Measurements from ENCODE around the gene SGMS1. TPM values are rescaled to one million over a fixed set of nuclear protein-coding genes. Genes with fewer than 3 reads are reported as not detected.

The SGMS1 gene
- total RNA-seq, 3 donors from 2014 or later (not counting 1 experiment from before 2014, with no cell fraction given), result 24.5 to 32.7 (median 30.4) TPM

DNA sequence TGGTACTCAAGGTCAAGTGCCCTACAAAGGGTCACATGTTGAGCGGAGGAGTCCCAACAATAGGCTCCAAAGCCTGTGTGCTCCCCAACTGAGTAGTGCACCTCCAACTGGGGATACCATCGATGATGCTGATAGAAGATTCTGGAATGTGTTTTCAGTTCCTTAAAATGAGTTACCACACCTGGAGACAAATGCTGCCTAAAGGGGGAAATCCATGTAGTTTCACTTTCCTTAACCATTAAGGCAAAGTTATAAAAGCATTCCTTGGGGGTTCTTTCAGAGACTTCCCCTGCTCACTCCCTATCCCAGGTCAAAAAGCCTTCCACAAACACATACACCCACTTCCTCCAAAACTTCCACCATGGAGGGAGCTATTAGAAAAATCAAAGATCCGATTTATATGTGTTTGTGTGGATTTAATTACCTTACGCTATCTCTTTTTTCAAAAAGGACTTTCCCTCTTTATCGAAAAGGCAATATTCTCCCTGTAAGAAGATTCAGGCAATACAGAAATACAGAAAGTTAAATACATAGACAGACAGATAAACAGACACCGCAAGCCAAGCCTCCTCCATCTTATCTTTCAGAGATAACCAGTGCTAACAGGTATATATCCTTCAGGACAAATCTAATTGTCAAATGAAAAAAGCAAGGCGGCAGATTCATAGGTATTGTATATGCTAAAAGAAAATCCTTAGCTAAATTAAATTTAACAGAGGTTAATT is 236.6 kb downstream of the SGMS1 start:
- intact Hi-C loops (cut with micrococcal nuclease), result no loop called here
- H3K4me3 Mint-ChIP-seq, result no peak overlapping the region
- no peak overlapping the region for H3K27ac ChIP-seq (ENCODE audit: low read length)

GRCh38 chr10:50385624-50386023 is 238.1 kb downstream of the SGMS1 start:
- 95% methylated on average over 2 of the region's 2 CpGs for WGBS (ENCODE audit: insufficient coverage)
- H3K9me3 Mint-ChIP-seq, result no peaks in the 10 kb centered on the region
- no peak overlapping the region for H3K27ac Mint-ChIP-seq
- DNase-seq, result no peak
- H3K27ac ChIP-seq (ENCODE audit: low read length), result no peak overlapping the region
- peaks cover 25 to 27% of the 10 kb centered on the region in 2 donors for H3K4me1 Mint-ChIP-seq
- no peaks in the 10 kb centered on the region for H3K9me3 ChIP-seq (ENCODE audit: control insufficient read depth, insufficient read depth, low read length)
- ATAC-seq, result no peak
- no peak overlapping the region for H3K4me3 ChIP-seq (ENCODE audit: low read length)
- H3K4me3 Mint-ChIP-seq, result no peak overlapping the region
- H3K4me1 ChIP-seq (ENCODE audit: control insufficient read depth, insufficient read depth, low read length), result no peaks in the 10 kb centered on the region
- no peaks in the 10 kb centered on the region for H3K36me3 ChIP-seq (ENCODE audit: control insufficient read depth, insufficient read depth, low read length)
- H3K27me3 ChIP-seq (ENCODE audit: control insufficient read depth, insufficient read depth, low read length), result no peaks in the 10 kb centered on the region
- intact Hi-C loops (cut with micrococcal nuclease), result no loop called here
- no peaks in the 10 kb centered on the region for H3K27me3 Mint-ChIP-seq (ENCODE audit: low read depth in 2 of 2)
- no peaks in the 10 kb centered on the region for H3K36me3 Mint-ChIP-seq
- TF ChIP-seq, protein P1, sequence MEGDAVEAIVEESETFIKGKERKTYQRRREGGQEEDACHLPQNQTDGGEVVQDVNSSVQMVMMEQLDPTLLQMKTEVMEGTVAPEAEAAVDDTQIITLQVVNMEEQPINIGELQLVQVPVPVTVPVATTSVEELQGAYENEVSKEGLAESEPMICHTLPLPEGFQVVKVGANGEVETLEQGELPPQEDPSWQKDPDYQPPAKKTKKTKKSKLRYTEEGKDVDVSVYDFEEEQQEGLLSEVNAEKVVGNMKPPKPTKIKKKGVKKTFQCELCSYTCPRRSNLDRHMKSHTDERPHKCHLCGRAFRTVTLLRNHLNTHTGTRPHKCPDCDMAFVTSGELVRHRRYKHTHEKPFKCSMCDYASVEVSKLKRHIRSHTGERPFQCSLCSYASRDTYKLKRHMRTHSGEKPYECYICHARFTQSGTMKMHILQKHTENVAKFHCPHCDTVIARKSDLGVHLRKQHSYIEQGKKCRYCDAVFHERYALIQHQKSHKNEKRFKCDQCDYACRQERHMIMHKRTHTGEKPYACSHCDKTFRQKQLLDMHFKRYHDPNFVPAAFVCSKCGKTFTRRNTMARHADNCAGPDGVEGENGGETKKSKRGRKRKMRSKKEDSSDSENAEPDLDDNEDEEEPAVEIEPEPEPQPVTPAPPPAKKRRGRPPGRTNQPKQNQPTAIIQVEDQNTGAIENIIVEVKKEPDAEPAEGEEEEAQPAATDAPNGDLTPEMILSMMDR (IDR thresholded peaks at IDR 0.05), result no peak

More for the DNA sequence above, 236.6 kb downstream of the SGMS1 start:
- H3K36me3 Mint-ChIP-seq, result no peaks in the 10 kb centered on the region
- H3K4me1 Mint-ChIP-seq, result peaks cover 25 to 27% of the 10 kb centered on the region in 2 donors
- H3K27ac Mint-ChIP-seq, result no peak overlapping the region
- no peaks in the 10 kb centered on the region for H3K36me3 ChIP-seq (ENCODE audit: control insufficient read depth, insufficient read depth, low read length)
- H3K27me3 ChIP-seq (ENCODE audit: control insufficient read depth, insufficient read depth, low read length), result no peaks in the 10 kb centered on the region
- no peaks in the 10 kb centered on the region for H3K9me3 Mint-ChIP-seq
- no peaks in the 10 kb centered on the region for H3K9me3 ChIP-seq (ENCODE audit: control insufficient read depth, insufficient read depth, low read length)
- no peak overlapping the region for H3K4me3 ChIP-seq (ENCODE audit: low read length)
- no peaks in the 10 kb centered on the region for H3K27me3 Mint-ChIP-seq (ENCODE audit: low read depth in 2 of 2)
- no peak for DNase-seq
- H3K4me1 ChIP-seq (ENCODE audit: control insufficient read depth, insufficient read depth, low read length), result no peaks in the 10 kb centered on the region
- TF ChIP-seq, protein P1 (IDR thresholded peaks at IDR 0.05), result no peak
- no peak for ATAC-seq
- WGBS (ENCODE audit: insufficient coverage), result 95% methylated on average over 5 of the region's 7 CpGs

DNA sequence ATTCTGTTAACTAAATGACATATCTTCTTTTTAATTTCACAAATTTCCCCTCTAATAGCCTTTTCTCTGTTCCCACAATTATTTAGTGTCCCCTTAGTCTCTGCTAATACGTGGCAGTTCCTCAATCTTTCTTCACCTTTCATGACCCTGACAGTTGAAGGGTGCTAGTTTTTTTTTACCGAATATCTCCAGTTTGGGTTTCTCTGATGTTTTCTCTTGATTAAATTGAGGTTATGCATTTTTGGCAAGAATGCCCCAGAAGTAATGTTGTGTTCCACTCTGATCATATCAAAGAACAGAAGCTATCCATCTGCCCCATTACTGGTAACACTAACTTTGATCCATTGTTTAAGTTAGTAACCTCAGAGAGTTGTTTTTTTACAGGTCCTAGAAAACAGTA is 238.9 kb downstream of the SGMS1 start:
- H3K4me1 Mint-ChIP-seq, result peaks cover 25 to 27% of the 10 kb centered on the region in 2 donors
- no peaks in the 10 kb centered on the region for H3K9me3 Mint-ChIP-seq
- ATAC-seq, result no peak
- no peaks in the 10 kb centered on the region for H3K27me3 Mint-ChIP-seq (ENCODE audit: low read depth in 2 of 2)
- no peaks in the 10 kb centered on the region for H3K36me3 ChIP-seq (ENCODE audit: control insufficient read depth, insufficient read depth, low read length)
- H3K4me1 ChIP-seq (ENCODE audit: control insufficient read depth, insufficient read depth, low read length), result no peaks in the 10 kb centered on the region
- H3K4me3 ChIP-seq (ENCODE audit: low read length), result no peak overlapping the region
- H3K9me3 ChIP-seq (ENCODE audit: control insufficient read depth, insufficient read depth, low read length), result no peaks in the 10 kb centered on the region
- H3K27ac Mint-ChIP-seq, result no peak overlapping the region
- TF ChIP-seq, protein P1 (IDR thresholded peaks at IDR 0.05), result no peak
- intact Hi-C loops (cut with micrococcal nuclease), result no loop called here
- 32% methylated on average over 2 of the region's 2 CpGs for WGBS (ENCODE audit: insufficient coverage)
- H3K36me3 Mint-ChIP-seq, result no peaks in the 10 kb centered on the region
- no peaks in the 10 kb centered on the region for H3K27me3 ChIP-seq (ENCODE audit: control insufficient read depth, insufficient read depth, low read length)
- no peak overlapping the region for H3K27ac ChIP-seq (ENCODE audit: low read length)
- DNase-seq, result no peak
- H3K4me3 Mint-ChIP-seq, result no peak overlapping the region

GRCh38 chr10:50384238-50384637 is 239.5 kb downstream of the SGMS1 start:
- H3K27ac ChIP-seq (ENCODE audit: low read length), result no peak overlapping the region
- no peaks in the 10 kb centered on the region for H3K36me3 ChIP-seq (ENCODE audit: control insufficient read depth, insufficient read depth, low read length)
- H3K4me1 ChIP-seq (ENCODE audit: control insufficient read depth, insufficient read depth, low read length), result no peaks in the 10 kb centered on the region
- DNase-seq (no peak), ATAC-seq (no peak)
- Mint-ChIP-seq H3K27ac (no peak overlapping the region), H3K4me1 (peaks cover 25 to 31% of the 10 kb centered on the region in 2 donors), H3K36me3 (no peaks in the 10 kb centered on the region), H3K4me3 (no peak overlapping the region), H3K9me3 (no peaks in the 10 kb centered on the region), H3K27me3 (ENCODE audit: low read depth in 2 of 2) (no peaks in the 10 kb centered on the region)
- H3K27me3 ChIP-seq (ENCODE audit: control insufficient read depth, insufficient read depth, low read length), result no peaks in the 10 kb centered on the region
- no peak overlapping the region for H3K4me3 ChIP-seq (ENCODE audit: low read length)
- H3K9me3 ChIP-seq (ENCODE audit: control insufficient read depth, insufficient read depth, low read length), result no peaks in the 10 kb centered on the region
- TF ChIP-seq, protein P1 (IDR thresholded peaks at IDR 0.05), result no peak
- intact Hi-C loops (cut with micrococcal nuclease), result no loop called here
